Measurements from ENCODE around the gene DDX56.
A peak's percentile ranks its signal among the peaks of the same experiment; 100 is the strongest.

Gene DDX56

DNA sequence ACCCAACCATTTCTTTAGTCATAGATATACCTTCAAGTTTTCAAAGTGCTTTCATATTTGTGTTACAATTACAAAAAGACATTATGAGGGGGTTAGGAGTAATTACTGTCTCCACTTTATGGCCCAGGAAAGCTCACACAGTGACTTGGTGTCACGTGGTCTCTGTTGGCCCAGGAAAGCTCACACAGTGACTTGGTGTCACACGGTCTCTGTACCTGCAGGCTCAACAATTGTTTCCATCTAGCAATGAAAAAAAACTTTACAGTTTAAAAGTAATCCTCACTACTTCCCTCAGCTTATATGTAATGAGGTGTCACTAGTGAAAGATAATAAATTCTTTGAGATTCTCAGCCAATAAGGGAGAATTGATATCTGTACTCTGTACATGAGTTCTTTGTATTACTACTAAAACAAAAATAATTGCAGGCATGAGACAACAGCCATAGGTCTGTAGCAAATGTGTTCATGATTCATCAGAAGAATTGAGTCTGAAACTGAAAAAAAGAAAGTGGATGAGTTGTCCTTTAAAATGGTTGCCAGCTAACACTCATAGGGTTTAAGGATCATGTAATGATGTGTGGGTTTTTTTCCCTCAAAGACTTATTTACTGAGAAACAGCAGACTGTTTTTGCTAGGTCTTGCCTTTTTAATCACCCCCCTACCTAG, 43.6 kb upstream of the DDX56 start:
- TF ChIP-seq, protein P1, sequence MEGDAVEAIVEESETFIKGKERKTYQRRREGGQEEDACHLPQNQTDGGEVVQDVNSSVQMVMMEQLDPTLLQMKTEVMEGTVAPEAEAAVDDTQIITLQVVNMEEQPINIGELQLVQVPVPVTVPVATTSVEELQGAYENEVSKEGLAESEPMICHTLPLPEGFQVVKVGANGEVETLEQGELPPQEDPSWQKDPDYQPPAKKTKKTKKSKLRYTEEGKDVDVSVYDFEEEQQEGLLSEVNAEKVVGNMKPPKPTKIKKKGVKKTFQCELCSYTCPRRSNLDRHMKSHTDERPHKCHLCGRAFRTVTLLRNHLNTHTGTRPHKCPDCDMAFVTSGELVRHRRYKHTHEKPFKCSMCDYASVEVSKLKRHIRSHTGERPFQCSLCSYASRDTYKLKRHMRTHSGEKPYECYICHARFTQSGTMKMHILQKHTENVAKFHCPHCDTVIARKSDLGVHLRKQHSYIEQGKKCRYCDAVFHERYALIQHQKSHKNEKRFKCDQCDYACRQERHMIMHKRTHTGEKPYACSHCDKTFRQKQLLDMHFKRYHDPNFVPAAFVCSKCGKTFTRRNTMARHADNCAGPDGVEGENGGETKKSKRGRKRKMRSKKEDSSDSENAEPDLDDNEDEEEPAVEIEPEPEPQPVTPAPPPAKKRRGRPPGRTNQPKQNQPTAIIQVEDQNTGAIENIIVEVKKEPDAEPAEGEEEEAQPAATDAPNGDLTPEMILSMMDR (IDR thresholded peaks at IDR 0.05; ENCODE audit: low read length, missing control alignments), result no peak
- DNase-seq (ENCODE audit: low read depth), result no peak
- no peak overlapping the region for H3K4me3 ChIP-seq (replicated peaks; ENCODE audit: low read depth, low read length)

DNA sequence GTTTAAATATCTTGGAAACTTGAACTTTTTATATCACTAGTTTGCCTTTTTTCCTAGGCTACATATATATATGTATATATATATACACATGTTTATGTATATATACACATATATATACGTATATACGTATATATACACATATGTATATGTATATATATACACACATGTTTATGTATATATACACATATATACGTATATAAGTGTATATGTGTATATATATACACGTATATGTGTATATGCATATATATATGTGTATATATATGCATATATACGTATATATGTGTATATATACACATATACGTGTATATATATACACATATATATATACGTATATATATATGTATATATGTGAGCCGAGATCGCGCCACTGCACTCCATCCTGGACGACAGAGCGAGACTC, 42.8 kb upstream of the DDX56 start:
- H3K4me3 ChIP-seq (replicated peaks; ENCODE audit: low read depth, low read length), result no peak overlapping the region
- TF ChIP-seq, protein P1 (IDR thresholded peaks at IDR 0.05; ENCODE audit: low read length, missing control alignments), result no peak
- DNase-seq (ENCODE audit: low read depth), result no peak

DNA sequence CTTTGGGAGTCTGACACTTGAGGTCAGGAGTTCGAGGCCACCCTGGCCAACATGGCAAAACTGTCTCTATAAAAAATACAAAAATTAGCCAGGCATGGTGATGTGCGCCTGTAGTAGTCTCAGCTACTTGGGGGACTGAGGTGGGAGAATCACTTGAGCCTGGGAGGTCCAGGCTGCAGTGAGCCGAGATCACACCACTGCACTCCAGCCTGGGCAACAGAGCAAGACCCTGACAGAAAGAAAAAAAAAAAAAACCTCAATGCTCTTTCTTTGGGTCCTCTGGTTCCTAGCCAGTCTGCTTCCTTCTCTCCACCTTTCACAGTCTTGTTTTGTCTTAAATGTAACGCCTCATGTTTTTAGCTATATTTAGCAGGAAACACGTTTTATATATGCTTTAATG, 42.1 kb upstream of the DDX56 start:
- no peak for DNase-seq (ENCODE audit: low read depth)
- TF ChIP-seq, protein P1 (IDR thresholded peaks at IDR 0.05; ENCODE audit: low read length, missing control alignments), result no peak
- H3K4me3 ChIP-seq (replicated peaks; ENCODE audit: low read depth, low read length), result no peak overlapping the region

DNA sequence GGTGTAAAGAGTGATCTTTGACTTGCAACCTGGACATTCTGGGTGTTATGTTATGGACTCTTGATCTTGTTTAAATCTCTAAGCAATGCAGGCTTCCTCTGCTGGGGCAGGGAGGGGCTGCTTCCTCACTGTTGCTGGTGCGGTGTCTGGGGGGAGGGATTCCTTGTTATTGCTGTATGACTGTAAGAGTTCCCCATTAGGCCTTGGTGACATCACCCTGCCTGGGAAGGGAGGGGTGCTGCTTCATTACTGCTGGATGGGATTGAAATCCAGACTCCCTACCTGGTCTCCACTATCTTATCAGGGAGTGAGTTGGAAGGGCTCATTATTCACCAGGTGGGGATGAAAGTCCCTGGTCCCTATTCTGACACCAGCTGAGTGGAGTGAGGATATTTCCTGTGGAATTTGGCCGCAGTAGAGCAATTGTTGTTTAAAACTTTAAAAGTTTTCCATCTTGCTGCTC, 41.5 kb upstream of the DDX56 start:
- no peak overlapping the region for H3K4me3 ChIP-seq (replicated peaks; ENCODE audit: low read depth, low read length)
- TF ChIP-seq, protein P1 (IDR thresholded peaks at IDR 0.05; ENCODE audit: low read length, missing control alignments), result no peak
- DNase-seq (ENCODE audit: low read depth), result no peak

DNA sequence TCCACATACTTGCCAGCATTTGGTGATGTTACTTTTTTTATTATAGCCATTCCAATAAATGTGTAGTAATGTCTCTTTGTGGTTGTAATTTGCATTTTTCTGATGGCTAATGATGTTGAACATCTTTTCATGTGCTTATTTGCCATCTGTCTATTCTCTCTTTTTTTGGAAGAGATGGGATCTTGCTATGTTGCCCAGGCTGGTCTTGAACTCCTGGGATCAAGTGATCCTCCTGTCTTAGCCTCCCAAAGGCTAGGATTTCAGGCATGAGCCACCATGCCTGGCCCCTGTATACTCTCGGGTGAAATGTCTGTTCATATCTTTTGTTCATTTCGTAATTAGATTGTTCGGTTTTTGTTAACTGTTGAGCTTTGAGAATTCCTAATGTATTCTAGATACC, 36.1 kb upstream of the DDX56 start:
- no peak for DNase-seq (ENCODE audit: low read depth)
- TF ChIP-seq, protein P1 (IDR thresholded peaks at IDR 0.05; ENCODE audit: low read length, missing control alignments), result no peak

DNA sequence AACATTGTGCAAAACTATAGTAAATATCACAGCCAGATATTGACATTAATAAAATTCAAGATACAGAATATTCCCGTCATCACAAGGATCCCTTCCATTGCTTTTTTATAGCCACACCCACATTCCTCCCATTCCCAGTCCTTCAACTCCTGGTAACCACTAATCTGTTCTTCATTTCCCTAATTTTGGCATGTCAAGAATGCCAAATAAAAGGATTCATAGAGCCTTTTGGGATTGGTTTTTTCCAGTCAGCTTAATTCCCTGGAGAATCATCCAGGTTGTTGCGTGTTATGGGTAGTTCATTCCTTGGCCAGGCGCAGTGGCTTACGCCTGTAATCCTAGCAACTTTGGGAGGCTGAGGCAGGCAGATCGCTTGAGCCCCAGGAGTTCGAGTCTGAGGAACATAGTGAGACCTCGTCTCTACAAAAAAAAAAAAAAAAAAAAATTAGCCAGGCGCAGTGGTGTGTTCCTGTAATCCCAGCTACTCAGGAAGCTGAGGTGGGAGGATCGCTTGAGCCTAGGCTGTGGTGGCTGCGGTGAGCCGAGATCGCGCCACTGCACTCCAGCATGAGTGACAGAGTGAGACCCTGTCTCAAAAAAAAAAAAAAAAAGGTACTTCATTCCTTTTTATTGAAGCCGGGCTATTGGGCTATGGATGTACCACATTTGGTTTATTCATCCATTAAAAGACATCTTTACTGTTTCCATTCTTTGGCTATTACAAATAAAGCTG, 35.4 kb upstream of the DDX56 start:
- peak; percentile 28 for DNase-seq (ENCODE audit: low read depth)
- H3K4me3 ChIP-seq (replicated peaks; ENCODE audit: low read depth, low read length), result no peak overlapping the region
- TF ChIP-seq, protein P1 (IDR thresholded peaks at IDR 0.05; ENCODE audit: low read length, missing control alignments), result no peak

More for the DNA sequence above, 36.1 kb upstream of the DDX56 start:
- no peak overlapping the region for H3K4me3 ChIP-seq (replicated peaks; ENCODE audit: low read depth, low read length)
